K562 (cell line): Measurements from ENCODE around the gene ANGEL2. TPM values are rescaled to one million over a fixed set of nuclear protein-coding genes. Genes with fewer than 3 reads are reported as not detected.

ENCODE experiments used
- ATAC-seq: fragments of 200-7000 bp; cut with Tn5 transposase; 3 replicates; pipeline ENCODE4 v1.9.1; 2020; ENCODE audit warnings: moderate library complexity
- BruUV-seq: library from RNA; stranded (reverse); fragments of 400-500 nt; replicated peaks from 2 replicates; lab custom pipeline; 2021; lab: Mats Ljungman, UMichigan
- CTCF ChIA-PET: fragments of 300-600 bp; formaldehyde crosslinking; extraction: SDS; loops from one replicate; lab custom pipeline; 2021; ENCODE audit warnings: low intra/inter-chr PET ratio; lab: Yijun Ruan, JAX
- POLR2A ChIA-PET: fragments of 300-600, 350-650 bp; sonication (Branson Sonifier 250); formaldehyde crosslinking; extraction: SDS; loops from one replicate; lab custom pipeline; 2021; ENCODE audit warnings: antibody characterized with exemption, inconsistent platforms; lab: Yijun Ruan, JAX
- DNase-seq, 4 experiments: peaks; one replicate each; pipeline versions ENCODE4 v3.0.0 to v3.0.0-alpha.2; 2011 to 2018; ENCODE audit warnings: low spot score in 3 of 4, mixed read lengths in 3 of 4; ENCODE audit errors: extremely low read depth in 1 of 4
- FAIRE-seq: peaks from 2 replicates; lab custom pipeline; 2011; peaks lifted over from hg19 to GRCh38; lab: Jason Lieb, UNC
- H2AFZ ChIP-seq: 2 replicates; pipeline ENCODE4 v1.6.0; 2011; ENCODE audit warnings: low read depth, low read length, control low read depth, inconsistent platforms
- H3K27ac ChIP-seq: fragments of 200-600 bp; 3 replicates; pipeline ENCODE4 v1.8.0; 2011; ENCODE audit warnings: low read depth, mild to moderate bottlenecking, control low read depth, inconsistent platforms, low read length, moderate library complexity, mixed read lengths; ENCODE audit errors: extremely low read depth
- H3K27me3 ChIP-seq, 2 experiments: fragments of 300-600 bp in 1 of 2; 2 replicates in 1 of 2; 3 replicates in 1 of 2; pipeline versions ENCODE4 v1.6.0 to v1.8.0; 2011; ENCODE audit warnings: inconsistent platforms in 2 of 2, low read length in 2 of 2, mild to moderate bottlenecking in 1 of 2, mixed read lengths in 1 of 2, moderate library complexity in 1 of 2; ENCODE audit not compliant: control insufficient read depth in 2 of 2, insufficient read depth in 2 of 2
- H3K36me3 ChIP-seq: fragments of 300-600 bp; 3 replicates; pipeline ENCODE4 v1.8.0; 2011; ENCODE audit warnings: mild to moderate bottlenecking, low read length, inconsistent platforms; ENCODE audit not compliant: control insufficient read depth, insufficient read depth
- H3K4me1 ChIP-seq, 2 experiments: fragments of 200-600 bp in 1 of 2; replicated peaks in 1 of 2; 2 replicates in 1 of 2; 3 replicates in 1 of 2; pipeline versions ENCODE4 v1.5.1 to v1.8.0; 2011; ENCODE audit warnings: inconsistent platforms in 2 of 2, low read length in 2 of 2, mild to moderate bottlenecking in 1 of 2, mixed read lengths in 1 of 2, moderate library complexity in 1 of 2; ENCODE audit not compliant: control insufficient read depth in 2 of 2, insufficient read depth in 2 of 2
- H3K4me2 ChIP-seq: 2 replicates; pipeline ENCODE4 v1.6.1; 2011; ENCODE audit warnings: low read length, control low read depth, inconsistent platforms, mixed read lengths; ENCODE audit not compliant: insufficient read depth
- H3K4me3 ChIP-seq: fragments of 200-600 bp; sonication (generic), shearing (Covaris generic); 2 replicates; pipeline ENCODE4 v1.5.1; 2016; ENCODE audit warnings: control low read depth, inconsistent platforms
- H3K79me2 ChIP-seq: fragments of 200-600 bp; 3 replicates; pipeline ENCODE4 v1.8.0; 2011; ENCODE audit warnings: low read length, inconsistent platforms; ENCODE audit not compliant: control insufficient read depth, insufficient read depth
- H3K9ac ChIP-seq, 2 experiments: 2 replicates each; pipeline versions ENCODE4 v1.6.0 to v1.6.1; 2011; ENCODE audit warnings: low read depth in 2 of 2, low read length in 2 of 2, control low read depth in 1 of 2, inconsistent platforms in 1 of 2, mild to moderate bottlenecking in 1 of 2, mixed read lengths in 1 of 2; ENCODE audit not compliant: insufficient read depth in 1 of 2
- H3K9me1 ChIP-seq: one replicate; pipeline ENCODE4 v1.6.0; 2011; ENCODE audit warnings: inconsistent platforms, mild to moderate bottlenecking, low read length, moderate library complexity; ENCODE audit not compliant: control insufficient read depth, insufficient read depth
- H3K9me3 ChIP-seq: replicated peaks from 2 replicates; pipeline ENCODE4 v1.5.1; 2011; ENCODE audit warnings: low read depth, low read length, inconsistent platforms; ENCODE audit not compliant: control insufficient read depth, insufficient read depth
- H4K20me1 ChIP-seq: replicated peaks from 2 replicates; pipeline ENCODE4 v1.6.1; 2011; ENCODE audit warnings: low read length, inconsistent platforms, mixed read lengths; ENCODE audit not compliant: control insufficient read depth, insufficient read depth
- CTBP1 ChIP-seq: fragments of 450-650 bp; IDR thresholded peaks from 2 replicates; pipeline ENCODE4 v1.6.1; 2016; ENCODE audit warnings: borderline replicate concordance
- FOXK1 ChIP-seq: sonication (generic); formaldehyde crosslinking; IDR thresholded peaks from 2 replicates; pipeline ENCODE4 v1.8.0; 2022; ENCODE audit warnings: missing genetic modification reagents, mild to moderate bottlenecking, borderline replicate concordance
- HMBOX1 ChIP-seq: sonication (generic); IDR thresholded peaks from 2 replicates; pipeline ENCODE4 v1.6.1; 2016
- HSF4 ChIP-seq: fragments of 250-450 bp; sonication (Bioruptor Pico); IDR thresholded peaks from 2 replicates; pipeline ENCODE4 v2.1.2; 2022; ENCODE audit warnings: mild to moderate bottlenecking, moderate library complexity, borderline replicate concordance
- NCOA1 ChIP-seq: fragments of 450-650 bp; IDR thresholded peaks from 2 replicates; pipeline ENCODE4 v1.6.1; 2016; ENCODE audit warnings: low read depth
- POLR2AphosphoS5 ChIP-seq: IDR thresholded peaks from 2 replicates; pipeline ENCODE4 v1.6.1; 2011; ENCODE audit warnings: mild to moderate bottlenecking, low read depth, low read length, moderate library complexity; ENCODE audit not compliant: control insufficient read depth, insufficient read depth
- RBFOX2 ChIP-seq: fragments of 200-400 bp; formaldehyde crosslinking; IDR thresholded peaks from 2 replicates; pipeline ENCODE4 v1.6.1; 2017; ENCODE audit warnings: low read depth, mild to moderate bottlenecking, low read length, moderate library complexity
- RFX5 ChIP-seq: IDR thresholded peaks from 2 replicates; pipeline ENCODE4 v1.6.1; 2011; ENCODE audit warnings: low read depth, mild to moderate bottlenecking, improper control_type of control experiment, low read length
- TAF15 ChIP-seq: fragments of 200-400 bp; formaldehyde crosslinking; IDR thresholded peaks from 2 replicates; pipeline ENCODE4 v1.6.1; 2017; ENCODE audit warnings: mild to moderate bottlenecking, low read depth, low read length, moderate library complexity
- TARDBP ChIP-seq: fragments of 450-650 bp; IDR thresholded peaks from 2 replicates; pipeline ENCODE4 v1.6.1; 2016
- THRA ChIP-seq: fragments of 450-650 bp; IDR thresholded peaks from 2 replicates; pipeline ENCODE4 v1.6.1; 2017; ENCODE audit warnings: mild to moderate bottlenecking, moderate library complexity
- ZNF146 ChIP-seq: IDR thresholded peaks from one replicate; pipeline ENCODE4 v1.6.1; 2018; ENCODE audit warnings: missing compliant biosample characterization; ENCODE audit not compliant: unreplicated experiment
- ZNF165 ChIP-seq: fragments of 250-450 bp; sonication (Bioruptor Pico); IDR thresholded peaks from 2 replicates; pipeline ENCODE4 v1.4.0; 2020; ENCODE audit warnings: borderline replicate concordance
- in situ Hi-C: fragments of 300-500 bp; cut with MboI; formaldehyde crosslinking; loops from 4 replicates; pipeline ENCODE4 v1.15.0; 2018; ENCODE audit warnings: inconsistent platforms, mixed read lengths
- intact Hi-C: fragments of 100-400 bp; cut with micrococcal nuclease; formaldehyde crosslinking; loops from 2 replicates; pipeline ENCODE4 v1.14.2; 2022
- polyA plus RNA-seq, 8 experiments: library from polyadenylated mRNA; depleted of rRNA in 4 of 8; stranded (reverse) in 5 of 8; unstranded in 3 of 8; fragments of >200 nt; fragmentation: Nextera tagmentation in 2 of 8; fragmentation: Illumina TruSeq in 1 of 8; extraction: Ambion mirVana in 2 of 8; extraction: Trizol in 1 of 8; gene quantifications; 2 replicates each; pipeline versions ENCODE4 v1.2.1 to v1.2.3, GENCODE V29; 2011 to 2014; ENCODE audit warnings: inconsistent platforms in 1 of 8, missing spikeins in 1 of 8
- total RNA-seq, 7 experiments: library from RNA; depleted of rRNA in 6 of 7; stranded (reverse); fragments of >200 nt in 6 of 7; fragmentation: Illumina TruSeq in 2 of 7; extraction: Trizol in 2 of 7; gene quantifications; 2 replicates each; pipeline versions ENCODE4 v1.2.1 to v1.2.3, GENCODE V29; 2011 to 2021; ENCODE audit warnings: low replicate concordance in 1 of 7

ANGEL2 gene
- total and polyA plus RNA-seq, 9 of the 15 experiments (the other 6 are each of a cell fraction or from before 2014, with no cell fraction given): 6.8 to 34.6 (median 26.2) TPM

- TF ChIP-seq HMBOX1 (no peak), FOXK1 (no peak), THRA (no peak)
Observed at GRCh38 chr1:212949771-212950170, 65.9 kb downstream of the ANGEL2 start (continued).

GRCh38 chr1:212946872-212947271, 68.8 kb downstream of the ANGEL2 start:
- Histone ChIP-seq H3K9ac (no peak overlapping the region), H2AFZ (no peak overlapping the region), H3K27me3 (peaks cover 40 to 45% of the 10 kb centered on the region in 2 experiments), H3K4me3 (no peak overlapping the region), H3K9me3 (no peaks in the 10 kb centered on the region), H4K20me1 (no peaks in the 10 kb centered on the region), H3K4me1 (peaks cover 0 to 16% of the 10 kb centered on the region in 2 experiments; a peak in 2 of 5 replicates), H3K36me3 (no peaks in the 10 kb centered on the region), H3K27ac (no peak overlapping the region), H3K9me1 (no peaks in the 10 kb centered on the region), H3K4me2 (no peak overlapping the region), H3K79me2 (no peaks in the 10 kb centered on the region)
- TF ChIP-seq TARDBP (no peak), POLR2AphosphoS5 (no peak), NCOA1 (no peak), ZNF165 (no peak), TAF15 (no peak), RFX5 (no peak), CTBP1 (no peak), RBFOX2 (no peak), HSF4 (CRISPR knock-in tag) (no peak), ZNF146 (CRISPR knock-in tag) (no peak)
- DNase-seq: no peak
- POLR2A ChIA-PET: interaction anchor here (0.6 to 2.0 kb wide), 3 partner anchors 11 to 33 kb away, joined by 3 to 5 read pairs (median 4); no protein-coding TSS in a partner anchor
- in situ Hi-C loops: no loop called here
- ATAC-seq: no peak
- FAIRE-seq: no peak
- BruUV-seq: no TSS peak
- CTCF ChIA-PET: interaction anchor here (0.6 kb wide), 1 partner anchor 240 kb away, joined by 3 read pairs; no protein-coding TSS in a partner anchor
- intact Hi-C loops: no loop called here
